DND-41 (cell line): ENCODE measurements around the gene SLC32A1.

Experiments used
- ATAC-seq: fragments of 200-7000 bp; cut with Tn5 transposase; 3 replicates; pipeline ENCODE4 v1.9.1; 2021; ENCODE audit warnings: low read depth; ENCODE audit not compliant: insufficient read depth
- DNase-seq: peaks from one replicate; pipeline ENCODE4 v3.0.0-alpha.2; 2020
- H2AFZ ChIP-seq: 2 replicates; pipeline ENCODE4 v1.6.0; 2012; ENCODE audit warnings: low read depth, low read length
- H3K27ac ChIP-seq: 2 replicates; pipeline ENCODE4 v1.5.1; 2012; ENCODE audit warnings: low read length, inconsistent platforms
- H3K27me3 ChIP-seq: fragments of 200-600 bp; sonication (generic); 2 replicates; pipeline ENCODE4 v1.6.0; 2012; ENCODE audit warnings: low read length, mild to moderate bottlenecking, inconsistent platforms; ENCODE audit not compliant: insufficient read depth, poor library complexity
- H3K36me3 ChIP-seq: 2 replicates; pipeline ENCODE4 v1.5.1; 2012; ENCODE audit warnings: low read length, inconsistent platforms; ENCODE audit not compliant: insufficient read depth
- H3K4me1 ChIP-seq: 2 replicates; pipeline ENCODE4 v1.5.1; 2012; ENCODE audit warnings: mild to moderate bottlenecking, low read length; ENCODE audit not compliant: insufficient read depth
- H3K4me2 ChIP-seq: 2 replicates; pipeline ENCODE4 v1.6.0; 2012; ENCODE audit warnings: mild to moderate bottlenecking, moderate library complexity, low read length, inconsistent platforms; ENCODE audit not compliant: insufficient read depth
- H3K4me3 ChIP-seq, 2 experiments: fragments of 200-600 bp in 1 of 2; shearing (Covaris generic) in 1 of 2; 2 replicates each; pipeline ENCODE4 v1.5.1; 2012 to 2016; ENCODE audit warnings: inconsistent platforms in 2 of 2, low read length in 2 of 2, mild to moderate bottlenecking in 2 of 2, low read depth in 1 of 2, moderate library complexity in 1 of 2
- H3K79me2 ChIP-seq: 2 replicates; pipeline ENCODE4 v1.6.0; 2012; ENCODE audit warnings: low read length, inconsistent platforms; ENCODE audit not compliant: insufficient read depth
- H3K9ac ChIP-seq: 2 replicates; pipeline ENCODE4 v1.6.0; 2012; ENCODE audit warnings: low read depth, mild to moderate bottlenecking, inconsistent platforms, low read length, moderate library complexity
- H3K9me3 ChIP-seq: 2 replicates; pipeline ENCODE4 v1.5.1; 2012; ENCODE audit warnings: low read length, moderate library complexity, mild to moderate bottlenecking, inconsistent platforms; ENCODE audit not compliant: insufficient read depth, severe bottlenecking
- H4K20me1 ChIP-seq: 2 replicates; pipeline ENCODE4 v1.6.0; 2012; ENCODE audit warnings: low read length; ENCODE audit not compliant: insufficient read depth
- CTCF ChIP-seq: IDR thresholded peaks from 2 replicates; pipeline ENCODE4 v1.5.1; 2012; ENCODE audit warnings: borderline replicate concordance, low read length, moderate library complexity, mild to moderate bottlenecking; ENCODE audit not compliant: poor library complexity, severe bottlenecking; ENCODE audit errors: extremely low read depth
- EZH2 ChIP-seq: IDR thresholded peaks from 3 replicates; pipeline ENCODE4 v1.6.1; 2012; ENCODE audit warnings: borderline replicate concordance, low read depth, mild to moderate bottlenecking, moderate library complexity, low read length, inconsistent platforms; ENCODE audit not compliant: severe bottlenecking

The SLC32A1 gene

DNA sequence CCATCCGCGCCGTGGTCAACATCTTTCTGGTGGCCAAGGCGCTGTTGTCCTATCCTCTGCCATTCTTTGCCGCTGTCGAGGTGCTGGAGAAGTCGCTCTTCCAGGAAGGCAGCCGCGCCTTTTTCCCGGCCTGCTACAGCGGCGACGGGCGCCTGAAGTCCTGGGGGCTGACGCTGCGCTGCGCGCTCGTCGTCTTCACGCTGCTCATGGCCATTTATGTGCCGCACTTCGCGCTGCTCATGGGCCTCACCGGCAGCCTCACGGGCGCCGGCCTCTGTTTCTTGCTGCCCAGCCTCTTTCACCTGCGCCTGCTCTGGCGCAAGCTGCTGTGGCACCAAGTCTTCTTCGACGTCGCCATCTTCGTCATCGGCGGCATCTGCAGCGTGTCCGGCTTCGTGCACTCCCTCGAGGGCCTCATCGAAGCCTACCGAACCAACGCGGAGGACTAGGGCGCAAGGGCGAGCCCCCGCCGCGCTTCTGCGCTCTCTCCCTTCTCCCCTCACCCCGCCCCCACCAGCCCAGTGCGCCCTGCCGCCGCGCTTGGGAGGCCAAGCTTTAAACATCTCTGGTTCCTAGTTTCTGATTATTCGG lies 4.0 kb downstream of the SLC32A1 start:
- no peak overlapping the region for H3K4me2 ChIP-seq
- H2AFZ ChIP-seq = no peak overlapping the region
- DNase-seq = no peak
- ATAC-seq = no peak
- peaks cover 55% of the 10 kb centered on the region for H3K27me3 ChIP-seq
- no peak for TF ChIP-seq EZH2
- TF ChIP-seq CTCF = no peak
- no peak overlapping the region for H3K27ac ChIP-seq
- no peaks in the 10 kb centered on the region for H3K79me2 ChIP-seq
- H4K20me1 ChIP-seq = peaks cover 29% of the 10 kb centered on the region
- H3K9me3 ChIP-seq = no peaks in the 10 kb centered on the region
- H3K4me1 ChIP-seq = peaks cover 33% of the 10 kb centered on the region
- H3K9ac ChIP-seq = no peak overlapping the region
- H3K4me3 ChIP-seq = no peak overlapping the region
- H3K36me3 ChIP-seq = no peaks in the 10 kb centered on the region

- TF ChIP-seq CTCF = no peak
- TF ChIP-seq EZH2 = no peak
- no peak overlapping the region for H3K9ac ChIP-seq
- H2AFZ ChIP-seq = no peak overlapping the region
- DNase-seq (peak; percentile 62), ATAC-seq (peak; percentile 55)
- no peaks in the 10 kb centered on the region for H3K9me3 ChIP-seq
- peaks cover 33% of the 10 kb centered on the region for H3K4me1 ChIP-seq
- peaks cover 25% of the 10 kb centered on the region for H4K20me1 ChIP-seq
- H3K36me3 ChIP-seq = no peaks in the 10 kb centered on the region
- H3K27me3 ChIP-seq = peaks cover 47% of the 10 kb centered on the region
- no peak overlapping the region for H3K27ac ChIP-seq
- no peaks in the 10 kb centered on the region for H3K79me2 ChIP-seq
- H3K4me3 ChIP-seq = no peak overlapping the region
- no peak overlapping the region for H3K4me2 ChIP-seq
Measured at GRCh38 chr20:38728911-38729642, 4.8 kb downstream of the SLC32A1 start.

DNA sequence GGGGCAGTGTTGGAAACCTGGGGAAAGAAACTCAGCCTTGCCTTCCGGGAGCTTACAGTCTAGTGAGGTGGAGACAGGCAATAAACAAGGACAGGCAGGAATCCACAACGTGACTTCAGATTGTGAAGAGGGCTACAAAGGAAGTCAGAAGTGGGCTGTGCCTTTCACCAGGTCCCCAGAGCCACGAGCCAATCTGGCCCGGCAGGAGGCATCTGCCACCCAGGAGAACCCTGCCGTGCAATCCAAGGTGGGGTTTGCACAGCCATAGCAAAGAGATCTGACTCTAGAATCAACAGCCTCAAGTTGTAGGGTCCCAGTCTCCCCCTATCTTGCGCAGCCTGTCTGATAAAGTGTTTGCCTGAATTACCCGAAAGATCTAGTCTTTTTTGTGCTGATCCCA lies 5.5 kb downstream of the SLC32A1 start:
- peaks cover 41% of the 10 kb centered on the region for H3K27me3 ChIP-seq
- no peak overlapping the region for H2AFZ ChIP-seq
- H3K9ac ChIP-seq = no peak overlapping the region
- no peaks in the 10 kb centered on the region for H3K36me3 ChIP-seq
- H3K79me2 ChIP-seq = no peaks in the 10 kb centered on the region
- no peaks in the 10 kb centered on the region for H3K9me3 ChIP-seq
- no peak overlapping the region for H3K27ac ChIP-seq
- DNase-seq = no peak
- peaks cover 29% of the 10 kb centered on the region for H3K4me1 ChIP-seq
- TF ChIP-seq CTCF (no peak), EZH2 (no peak)
- H3K4me2 ChIP-seq = no peak overlapping the region
- ATAC-seq = no peak
- H4K20me1 ChIP-seq = peaks cover 21% of the 10 kb centered on the region
- H3K4me3 ChIP-seq = no peak overlapping the region
